Neural cell (in vitro differentiated cells): Measurements from ENCODE around the gene HDAC5. TPM values are rescaled to one million over a fixed set of nuclear protein-coding genes. Genes with fewer than 3 reads are reported as not detected.

ENCODE experiments used
- H2AFZ ChIP-seq: fragments of 200-600, 300-800 bp; sonication (generic), shearing (Covaris generic); 2 replicates; pipeline ENCODE4 v1.6.0; 2014; ENCODE audit warnings: low read depth, mild to moderate bottlenecking, antibody characterized with exemption, low read length, moderate library complexity
- H3F3A ChIP-seq: fragments of 200-600 bp; shearing (Covaris generic); 2 replicates; pipeline ENCODE4 v1.6.1; 2016; ENCODE audit warnings: mild to moderate bottlenecking, moderate library complexity, mixed read lengths, antibody characterized with exemption, low read length; ENCODE audit not compliant: insufficient read depth, poor library complexity, severe bottlenecking
- H3K27ac ChIP-seq: fragments of 200-600, 300-800 bp; sonication (generic), shearing (Covaris generic); 2 replicates; pipeline ENCODE4 v1.5.1; 2014; ENCODE audit warnings: mild to moderate bottlenecking, low read length, moderate library complexity
- H3K27me3 ChIP-seq: fragments of 300-800, 200-600 bp; sonication (generic), shearing (Covaris generic); 2 replicates; pipeline ENCODE4 v1.6.0; 2014; ENCODE audit warnings: mild to moderate bottlenecking, low read depth, low read length, moderate library complexity; ENCODE audit not compliant: insufficient read depth
- H3K36me3 ChIP-seq: fragments of 300-800, 200-600 bp; sonication (generic), shearing (Covaris generic); 2 replicates; pipeline ENCODE4 v1.5.1; 2014; ENCODE audit warnings: mild to moderate bottlenecking, antibody characterized with exemption, low read length, moderate library complexity; ENCODE audit not compliant: insufficient read depth
- H3K4me2 ChIP-seq: fragments of 300-800, 200-600 bp; sonication (generic), shearing (Covaris generic); 2 replicates; pipeline ENCODE4 v1.6.0; 2014; ENCODE audit warnings: mild to moderate bottlenecking, low read length
- H3K4me3 ChIP-seq: fragments of 300-800, 200-600 bp; sonication (generic), shearing (Covaris generic); 2 replicates; pipeline ENCODE4 v1.5.1; 2014; ENCODE audit warnings: mild to moderate bottlenecking, low read length, moderate library complexity
- H3K79me2 ChIP-seq: fragments of 200-600 bp; shearing (Covaris generic); replicated peaks from 2 replicates; pipeline ENCODE4 v1.6.0; 2014; ENCODE audit warnings: mild to moderate bottlenecking, low read length, moderate library complexity; ENCODE audit not compliant: insufficient read depth
- H3K9ac ChIP-seq: fragments of 300-800, 200-600 bp; sonication (generic), shearing (Covaris generic); 2 replicates; pipeline ENCODE4 v1.6.1; 2016; ENCODE audit warnings: mild to moderate bottlenecking, low read length, mixed read lengths
- H3K9me2 ChIP-seq: fragments of 200-600 bp; shearing (Covaris generic); 2 replicates; pipeline ENCODE4 v1.6.1; 2016; ENCODE audit warnings: mild to moderate bottlenecking, low read length, mixed read lengths; ENCODE audit not compliant: insufficient read depth
- H3K9me3 ChIP-seq: fragments of 200-600, 300-800 bp; sonication (generic), shearing (Covaris generic); 2 replicates; pipeline ENCODE4 v1.6.1; 2016; ENCODE audit warnings: mild to moderate bottlenecking, mixed run types, low read length, moderate library complexity, mixed read lengths
- H4K20me1 ChIP-seq: fragments of 200-600 bp; shearing (Covaris generic); 2 replicates; pipeline ENCODE4 v1.6.1; 2016; ENCODE audit warnings: mild to moderate bottlenecking, mixed run types; ENCODE audit not compliant: insufficient read depth
- CTCF ChIP-seq: fragments of 450-650 bp; IDR thresholded peaks from 2 replicates; pipeline ENCODE4 v1.5.1; 2014; ENCODE audit warnings: antibody characterized with exemption, mild to moderate bottlenecking, moderate library complexity; ENCODE audit not compliant: poor library complexity, severe bottlenecking
- EZH2 ChIP-seq: fragments of 200-600, 300-800 bp; shearing (Covaris generic), sonication (generic); IDR thresholded peaks from 2 replicates; pipeline ENCODE4 v1.6.1; 2014; ENCODE audit warnings: antibody characterized with exemption, low read length, borderline replicate concordance, mild to moderate bottlenecking; ENCODE audit not compliant: insufficient read depth, poor library complexity, severe bottlenecking
- MXI1 ChIP-seq: fragments of 450-650 bp; conservative IDR thresholded peaks from 2 replicates; pipeline ENCODE4 v1.6.1; 2014; ENCODE audit warnings: antibody characterized with exemption, mild to moderate bottlenecking; ENCODE audit not compliant: poor library complexity, severe bottlenecking
- POLR2AphosphoS5 ChIP-seq: IDR thresholded peaks from 2 replicates; pipeline ENCODE4 v1.6.1; 2012
- RAD21 ChIP-seq: fragments of 450-650 bp; conservative IDR thresholded peaks from 2 replicates; pipeline ENCODE4 v1.6.1; 2014; ENCODE audit warnings: antibody characterized with exemption, mild to moderate bottlenecking, moderate library complexity
- REST ChIP-seq: IDR thresholded peaks from 2 replicates; pipeline ENCODE4 v1.6.1; 2012; ENCODE audit warnings: borderline replicate concordance
- SMC3 ChIP-seq: fragments of 450-650 bp; conservative IDR thresholded peaks from 2 replicates; pipeline ENCODE4 v1.6.1; 2014; ENCODE audit warnings: antibody characterized with exemption, mild to moderate bottlenecking, moderate library complexity; ENCODE audit not compliant: poor library complexity
- TAF1 ChIP-seq: IDR thresholded peaks from 2 replicates; pipeline ENCODE4 v1.6.1; 2012; ENCODE audit warnings: low read depth
- polyA plus RNA-seq: library from polyadenylated mRNA; depleted of rRNA; stranded (reverse); fragments of >200 nt; gene quantifications from 2 replicates; pipeline ENCODE4 v1.2.3, GENCODE V29; 2014

Gene HDAC5
- polyA plus RNA-seq, 1 donor from 2014 or later, result 97.8 TPM

GRCh38 chr17:44045486-44045885 is 78.0 kb downstream of the HDAC5 start:
- Histone ChIP-seq H3K4me2 (no peak overlapping the region), H3K9me2 (no peaks in the 10 kb centered on the region), H2AFZ (no peak overlapping the region), H3K4me3 (no peak overlapping the region), H3K9ac (no peak overlapping the region), H3K9me3 (no peaks in the 10 kb centered on the region), H3K27ac (no peak overlapping the region), H3K27me3 (no peaks in the 10 kb centered on the region), H3F3A (no peaks in the 10 kb centered on the region), H3K36me3 (no peaks in the 10 kb centered on the region), H3K79me2 (peaks cover 3% of the 10 kb centered on the region), H4K20me1 (no peaks in the 10 kb centered on the region)
- no peak for TF ChIP-seq CTCF
- no peak for TF ChIP-seq EZH2
- no peak for TF ChIP-seq POLR2AphosphoS5
- no peak for TF ChIP-seq SMC3
- TF ChIP-seq RAD21, result no peak
- no peak for TF ChIP-seq REST

GRCh38 chr17:44044071-44044470 is 79.4 kb downstream of the HDAC5 start:
- Histone ChIP-seq H3K36me3 (no peaks in the 10 kb centered on the region), H3K9me2 (no peaks in the 10 kb centered on the region), H3K4me3 (no peak overlapping the region), H3K79me2 (peaks cover 8% of the 10 kb centered on the region), H3K4me2 (no peak overlapping the region), H3K27me3 (no peaks in the 10 kb centered on the region), H3K9ac (no peak overlapping the region), H4K20me1 (no peaks in the 10 kb centered on the region), H2AFZ (no peak overlapping the region), H3K9me3 (no peaks in the 10 kb centered on the region), H3F3A (no peaks in the 10 kb centered on the region), H3K27ac (no peak overlapping the region)
- TF ChIP-seq POLR2AphosphoS5 (no peak), MXI1 (no peak), RAD21 (no peak), TAF1 (no peak), EZH2 (no peak), REST (no peak)
